Measurements from ENCODE around the gene F11R. TPM values are rescaled to one million over a fixed set of nuclear protein-coding genes. Genes with fewer than 3 reads are reported as not detected.

Gene F11R
- total and polyA plus RNA-seq, 10 of the 15 experiments (the other 5 are each of a cell fraction or from before 2014, with no cell fraction given): 15.3 to 80.9 (median 24.3) TPM

DNA sequence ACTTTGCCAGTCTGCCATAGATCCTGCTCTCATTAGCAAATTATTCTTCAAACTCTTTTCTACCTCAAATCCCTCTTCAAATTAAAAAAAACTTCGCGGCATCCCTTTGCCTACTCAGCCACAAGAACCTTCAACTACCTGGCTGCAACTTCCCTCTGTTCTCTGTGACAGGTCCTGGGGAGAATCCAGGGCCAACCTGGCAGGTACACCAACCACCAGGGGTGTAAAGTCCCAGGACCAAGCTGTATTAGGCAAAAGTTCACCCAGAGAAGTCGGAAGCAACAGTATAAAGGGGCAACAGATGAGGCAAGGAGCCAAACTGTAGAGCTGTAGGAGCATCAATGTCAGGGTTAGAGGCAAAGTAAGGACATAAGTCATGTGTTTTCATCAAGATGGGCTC is 48.0 kb downstream of the F11R start:
- no peak overlapping the region for H3K4me3 ChIP-seq
- H3K9ac ChIP-seq (ENCODE audit: control insufficient read depth, insufficient read depth, low read length): no peak overlapping the region
- ChIA-PET POLR2A (interaction anchor here (0.7 to 1.2 kb wide), 3 partner anchors 13 to 174 kb away, joined by 4 to 10 read pairs (median 7); no protein-coding TSS in a partner anchor), SMC1A (ENCODE audit: uncharacterized antibody, unreplicated experiment) (interaction anchor here (0.8 to 1.8 kb wide), 8 partner anchors 16 to 193 kb away, joined by 3 to 7 read pairs (median 3); no protein-coding TSS in a partner anchor), CTCF (interaction anchor here (0.6 to 11.0 kb wide), 7 partner anchors 17 to 291 kb away, joined by 3 to 94 read pairs (median 5); partner anchors contain the start of gene ITLN2), RAD21 (ENCODE audit: unreplicated experiment) (interaction anchor here (1.0 to 1.7 kb wide), 3 partner anchors 41 to 175 kb away, joined by 3 to 5 read pairs (median 5); partner anchors contain the start of gene CD244)
- intact Hi-C loops (cut with micrococcal nuclease; ENCODE audit: unreplicated experiment): no loop called here
- no TSS peak for BruUV-seq (replicated peaks)
- in situ Hi-C loops (cut with MboI): loop anchor here (25.0 kb wide), 1 partner anchor 561 kb away; the partner anchor contains the start of gene VANGL2
- DNase-seq (ENCODE audit: low read depth, low spot score) (no peak), FAIRE-seq (no peak), ATAC-seq (no peak)
- H2AFZ ChIP-seq (ENCODE audit: control insufficient read depth, low read depth, low read length): no peak overlapping the region
- WGBS (ENCODE audit: insufficient coverage, insufficient replicate concordance, low lambda C conversion rate, missing lambda C conversion rate): 43% methylated on average over 3 of the region's 3 CpGs
- H4K20me1 ChIP-seq (ENCODE audit: control insufficient read depth, insufficient read depth): no peaks in the 10 kb centered on the region
- no peak overlapping the region for H3K27ac ChIP-seq (ENCODE audit: control insufficient read depth, insufficient read depth)
- no peaks in the 10 kb centered on the region for H3K79me2 ChIP-seq (ENCODE audit: control insufficient read depth, insufficient read depth, low read length)
- peaks cover 14% of the 10 kb centered on the region for H3K4me1 ChIP-seq (ENCODE audit: control insufficient read depth, insufficient read depth, low read length)
- H3K4me2 ChIP-seq (ENCODE audit: control insufficient read depth, insufficient read depth): no peak overlapping the region
- H3K36me3 ChIP-seq (ENCODE audit: control insufficient read depth in 2 of 2, insufficient read depth in 2 of 2, low read length in 1 of 2): no peaks in the 10 kb centered on the region
- no peaks in the 10 kb centered on the region for H3K9me3 ChIP-seq (replicated peaks; ENCODE audit: control insufficient read depth, insufficient read depth, low read length)
- no peaks in the 10 kb centered on the region for H3K27me3 ChIP-seq (replicated peaks in 1 of 2; ENCODE audit: control insufficient read depth in 2 of 2, insufficient read depth in 2 of 2, low read length in 1 of 2)
- TF ChIP-seq, protein P1, sequence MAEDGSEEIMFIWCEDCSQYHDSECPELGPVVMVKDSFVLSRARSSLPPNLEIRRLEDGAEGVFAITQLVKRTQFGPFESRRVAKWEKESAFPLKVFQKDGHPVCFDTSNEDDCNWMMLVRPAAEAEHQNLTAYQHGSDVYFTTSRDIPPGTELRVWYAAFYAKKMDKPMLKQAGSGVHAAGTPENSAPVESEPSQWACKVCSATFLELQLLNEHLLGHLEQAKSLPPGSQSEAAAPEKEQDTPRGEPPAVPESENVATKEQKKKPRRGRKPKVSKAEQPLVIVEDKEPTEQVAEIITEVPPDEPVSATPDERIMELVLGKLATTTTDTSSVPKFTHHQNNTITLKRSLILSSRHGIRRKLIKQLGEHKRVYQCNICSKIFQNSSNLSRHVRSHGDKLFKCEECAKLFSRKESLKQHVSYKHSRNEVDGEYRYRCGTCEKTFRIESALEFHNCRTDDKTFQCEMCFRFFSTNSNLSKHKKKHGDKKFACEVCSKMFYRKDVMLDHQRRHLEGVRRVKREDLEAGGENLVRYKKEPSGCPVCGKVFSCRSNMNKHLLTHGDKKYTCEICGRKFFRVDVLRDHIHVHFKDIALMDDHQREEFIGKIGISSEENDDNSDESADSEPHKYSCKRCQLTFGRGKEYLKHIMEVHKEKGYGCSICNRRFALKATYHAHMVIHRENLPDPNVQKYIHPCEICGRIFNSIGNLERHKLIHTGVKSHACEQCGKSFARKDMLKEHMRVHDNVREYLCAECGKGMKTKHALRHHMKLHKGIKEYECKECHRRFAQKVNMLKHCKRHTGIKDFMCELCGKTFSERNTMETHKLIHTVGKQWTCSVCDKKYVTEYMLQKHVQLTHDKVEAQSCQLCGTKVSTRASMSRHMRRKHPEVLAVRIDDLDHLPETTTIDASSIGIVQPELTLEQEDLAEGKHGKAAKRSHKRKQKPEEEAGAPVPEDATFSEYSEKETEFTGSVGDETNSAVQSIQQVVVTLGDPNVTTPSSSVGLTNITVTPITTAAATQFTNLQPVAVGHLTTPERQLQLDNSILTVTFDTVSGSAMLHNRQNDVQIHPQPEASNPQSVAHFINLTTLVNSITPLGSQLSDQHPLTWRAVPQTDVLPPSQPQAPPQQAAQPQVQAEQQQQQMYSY (CRISPR knock-in tag; IDR thresholded peaks at IDR 0.05): no peak
- TF ChIP-seq POU2F2 (IDR thresholded peaks at IDR 0.05; ENCODE audit: borderline replicate concordance, low read depth, low read length): no peak
- TF ChIP-seq, protein P2, sequence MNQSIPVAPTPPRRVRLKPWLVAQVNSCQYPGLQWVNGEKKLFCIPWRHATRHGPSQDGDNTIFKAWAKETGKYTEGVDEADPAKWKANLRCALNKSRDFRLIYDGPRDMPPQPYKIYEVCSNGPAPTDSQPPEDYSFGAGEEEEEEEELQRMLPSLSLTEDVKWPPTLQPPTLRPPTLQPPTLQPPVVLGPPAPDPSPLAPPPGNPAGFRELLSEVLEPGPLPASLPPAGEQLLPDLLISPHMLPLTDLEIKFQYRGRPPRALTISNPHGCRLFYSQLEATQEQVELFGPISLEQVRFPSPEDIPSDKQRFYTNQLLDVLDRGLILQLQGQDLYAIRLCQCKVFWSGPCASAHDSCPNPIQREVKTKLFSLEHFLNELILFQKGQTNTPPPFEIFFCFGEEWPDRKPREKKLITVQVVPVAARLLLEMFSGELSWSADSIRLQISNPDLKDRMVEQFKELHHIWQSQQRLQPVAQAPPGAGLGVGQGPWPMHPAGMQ (IDR thresholded peaks at IDR 0.05; ENCODE audit: borderline replicate concordance): no peak
- TF ChIP-seq MEF2A (IDR thresholded peaks at IDR 0.05; ENCODE audit: insufficient read depth, low read depth, low read length): no peak
- TF ChIP-seq CUX1 (IDR thresholded peaks at IDR 0.05; ENCODE audit: insufficient replicate concordance, low read depth, low read length): no peak
- no peak for TF ChIP-seq STAT1 (conservative IDR thresholded peaks at IDR 0.05)
- TF ChIP-seq TCF3 (IDR thresholded peaks at IDR 0.05; ENCODE audit: borderline replicate concordance, insufficient read depth, low read depth, low read length): no peak
- no peak for TF ChIP-seq POLR2A (IDR thresholded peaks at IDR 0.05; ENCODE audit: low read depth, low read length)
- TF ChIP-seq ELK1 (IDR thresholded peaks at IDR 0.05; ENCODE audit: low read depth, low read length): no peak
- no peak for TF ChIP-seq SREBF2 (IDR thresholded peaks at IDR 0.05; ENCODE audit: low read length)
- TF ChIP-seq RB1 (IDR thresholded peaks at IDR 0.05; ENCODE audit: borderline replicate concordance): no peak
- no peak for TF ChIP-seq TCF7 (IDR thresholded peaks at IDR 0.05; ENCODE audit: borderline replicate concordance)
- no peak for TF ChIP-seq SIX5 (IDR thresholded peaks at IDR 0.05; ENCODE audit: low read depth, low read length, severe bottlenecking)

Measured in GM12878 (cell line).